Adrenal gland (tissue), 5 donors: Measurements from ENCODE around the gene DNMBP.

Experiments used
- POLR2A ChIP-seq, 2 donors: fragments of 450-650 bp; IDR thresholded peaks; one replicate each; pipeline ENCODE4 v1.6.1; 2017; ENCODE audit warnings: antibody characterized with exemption in 2 of 2, mild to moderate bottlenecking in 2 of 2, moderate library complexity in 1 of 2
- TF ChIP-seq, protein P1 (sequence below), 6 experiments: fragments of 450-650 bp in 4 of 6; fragments of 200-600 bp in 2 of 6; sonication (generic) in 1 of 6; IDR thresholded peaks; 1 replicate in 5 of 6; 2 replicates in 1 of 6; pipeline versions ENCODE4 v1.5.1 to v1.8.0; 2016 to 2021; ENCODE audit warnings: antibody characterized with exemption in 6 of 6, mild to moderate bottlenecking in 2 of 6, moderate library complexity in 1 of 6
- donor health status: DM: no; HTN: no; CAD: no.

DNA sequence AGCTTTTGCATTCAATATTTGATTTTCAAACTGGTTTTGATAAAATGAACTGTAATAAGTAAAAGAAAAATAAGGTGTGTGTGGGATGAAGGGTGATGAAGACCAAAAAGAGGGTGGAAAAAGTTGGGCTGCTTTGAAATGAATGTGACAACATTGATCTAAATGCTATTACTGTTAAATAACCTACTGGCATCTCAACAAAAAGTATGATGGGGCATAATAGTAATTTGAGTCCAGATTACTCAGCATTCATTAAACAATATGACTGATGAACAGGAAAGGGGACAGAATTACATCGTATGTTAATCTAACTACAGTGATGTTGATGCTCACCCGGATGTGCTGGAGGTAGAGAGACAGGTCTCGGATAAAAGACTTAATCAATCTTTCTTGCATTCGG is 115.1 kb downstream of the DNMBP start:
- TF ChIP-seq, protein P1, sequence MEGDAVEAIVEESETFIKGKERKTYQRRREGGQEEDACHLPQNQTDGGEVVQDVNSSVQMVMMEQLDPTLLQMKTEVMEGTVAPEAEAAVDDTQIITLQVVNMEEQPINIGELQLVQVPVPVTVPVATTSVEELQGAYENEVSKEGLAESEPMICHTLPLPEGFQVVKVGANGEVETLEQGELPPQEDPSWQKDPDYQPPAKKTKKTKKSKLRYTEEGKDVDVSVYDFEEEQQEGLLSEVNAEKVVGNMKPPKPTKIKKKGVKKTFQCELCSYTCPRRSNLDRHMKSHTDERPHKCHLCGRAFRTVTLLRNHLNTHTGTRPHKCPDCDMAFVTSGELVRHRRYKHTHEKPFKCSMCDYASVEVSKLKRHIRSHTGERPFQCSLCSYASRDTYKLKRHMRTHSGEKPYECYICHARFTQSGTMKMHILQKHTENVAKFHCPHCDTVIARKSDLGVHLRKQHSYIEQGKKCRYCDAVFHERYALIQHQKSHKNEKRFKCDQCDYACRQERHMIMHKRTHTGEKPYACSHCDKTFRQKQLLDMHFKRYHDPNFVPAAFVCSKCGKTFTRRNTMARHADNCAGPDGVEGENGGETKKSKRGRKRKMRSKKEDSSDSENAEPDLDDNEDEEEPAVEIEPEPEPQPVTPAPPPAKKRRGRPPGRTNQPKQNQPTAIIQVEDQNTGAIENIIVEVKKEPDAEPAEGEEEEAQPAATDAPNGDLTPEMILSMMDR (IDR thresholded peaks at IDR 0.05) = no peak
- no peak for TF ChIP-seq POLR2A (IDR thresholded peaks at IDR 0.05)
